ENCODE data around the gene TUBG1.

GRCh38 chr17:42642336-42642735 lies 32.9 kb downstream of the TUBG1 start:
- no peak for TF ChIP-seq POLR2AphosphoS5 (IDR thresholded peaks at IDR 0.05; ENCODE audit: low read depth, low read length)
- TF ChIP-seq POLR2A (IDR thresholded peaks at IDR 0.05; ENCODE audit: low read depth, low read length) = no peak
- TF ChIP-seq SPI1 (IDR thresholded peaks at IDR 0.05; ENCODE audit: low read depth, low read length) = no peak
- no peak for TF ChIP-seq PAX5 (IDR thresholded peaks at IDR 0.05; ENCODE audit: insufficient read depth, low read length, severe bottlenecking)
- TF ChIP-seq TAF1 (IDR thresholded peaks at IDR 0.05; ENCODE audit: low read depth, low read length) = no peak

Measured in GM12891 (cell line).